Stimulated activated CD8-positive, alpha-beta memory T cell treated with anti-CD3 and anti-CD28 coated beads, Interleukin-4, amount 100 ng/mL, for 24 hours (primary cell): ENCODE data around the gene COIL.
A peak's percentile ranks its signal among the peaks of the same experiment; 100 is the strongest.
"Not testable (repeated sequence)": the region's sequence is repeated elsewhere in the genome, so short reads cannot be mapped to it uniquely, and the experiment has no call there.

Experiments used
- DNase-seq: peaks from one replicate; pipeline ENCODE4 v3.0.0-alpha.2; 2020; ENCODE audit warnings: low read depth

Gene COIL, protein sequence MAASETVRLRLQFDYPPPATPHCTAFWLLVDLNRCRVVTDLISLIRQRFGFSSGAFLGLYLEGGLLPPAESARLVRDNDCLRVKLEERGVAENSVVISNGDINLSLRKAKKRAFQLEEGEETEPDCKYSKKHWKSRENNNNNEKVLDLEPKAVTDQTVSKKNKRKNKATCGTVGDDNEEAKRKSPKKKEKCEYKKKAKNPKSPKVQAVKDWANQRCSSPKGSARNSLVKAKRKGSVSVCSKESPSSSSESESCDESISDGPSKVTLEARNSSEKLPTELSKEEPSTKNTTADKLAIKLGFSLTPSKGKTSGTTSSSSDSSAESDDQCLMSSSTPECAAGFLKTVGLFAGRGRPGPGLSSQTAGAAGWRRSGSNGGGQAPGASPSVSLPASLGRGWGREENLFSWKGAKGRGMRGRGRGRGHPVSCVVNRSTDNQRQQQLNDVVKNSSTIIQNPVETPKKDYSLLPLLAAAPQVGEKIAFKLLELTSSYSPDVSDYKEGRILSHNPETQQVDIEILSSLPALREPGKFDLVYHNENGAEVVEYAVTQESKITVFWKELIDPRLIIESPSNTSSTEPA

DNA sequence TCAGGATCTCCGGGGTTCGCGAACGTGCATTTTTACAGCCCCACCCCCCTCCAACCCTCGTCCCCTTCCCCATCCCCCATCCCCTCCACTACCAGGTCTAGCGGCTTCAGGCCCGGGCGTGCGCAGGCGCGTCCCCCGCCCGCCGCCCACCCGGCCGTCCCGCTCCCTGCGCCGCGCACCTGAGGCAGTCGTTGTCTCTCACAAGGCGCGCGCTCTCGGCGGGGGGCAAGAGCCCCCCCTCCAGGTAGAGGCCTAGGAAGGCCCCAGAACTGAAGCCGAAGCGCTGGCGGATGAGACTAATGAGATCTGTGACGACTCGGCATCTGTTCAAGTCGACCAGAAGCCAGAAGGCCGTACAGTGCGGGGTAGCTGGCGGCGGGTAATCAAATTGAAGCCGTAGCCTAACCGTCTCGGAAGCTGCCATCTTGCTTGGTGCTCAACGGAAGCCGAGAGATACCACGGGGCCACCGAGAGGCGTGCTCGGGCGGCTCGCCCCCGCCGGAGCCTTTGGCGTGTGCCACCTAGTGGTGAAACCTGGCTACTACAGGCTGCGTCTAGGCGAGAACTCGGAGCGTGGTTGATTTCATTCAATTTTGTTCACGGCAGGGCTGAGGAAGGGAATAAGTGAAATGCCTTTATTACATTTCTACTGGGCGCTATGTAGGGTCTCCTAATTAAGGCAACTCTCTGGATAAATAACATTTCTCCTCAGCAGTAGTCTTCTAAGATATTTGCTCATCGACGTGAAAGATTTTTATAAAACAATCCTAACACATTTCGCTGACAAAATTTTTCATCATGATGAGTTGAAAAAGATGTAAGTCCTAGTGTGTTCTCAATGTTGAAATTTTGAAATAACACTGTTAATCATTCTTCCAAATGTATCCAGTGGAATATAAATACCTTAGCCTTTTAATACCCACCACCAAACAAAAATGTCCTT lies at the start of gene COIL:
TSS of gene COIL (minus strand) at position 455 of the 943 bp plus-strand sequence. CDS start at position 424, 31 bp downstream.
- peak; percentile 87 for DNase-seq

DNA sequence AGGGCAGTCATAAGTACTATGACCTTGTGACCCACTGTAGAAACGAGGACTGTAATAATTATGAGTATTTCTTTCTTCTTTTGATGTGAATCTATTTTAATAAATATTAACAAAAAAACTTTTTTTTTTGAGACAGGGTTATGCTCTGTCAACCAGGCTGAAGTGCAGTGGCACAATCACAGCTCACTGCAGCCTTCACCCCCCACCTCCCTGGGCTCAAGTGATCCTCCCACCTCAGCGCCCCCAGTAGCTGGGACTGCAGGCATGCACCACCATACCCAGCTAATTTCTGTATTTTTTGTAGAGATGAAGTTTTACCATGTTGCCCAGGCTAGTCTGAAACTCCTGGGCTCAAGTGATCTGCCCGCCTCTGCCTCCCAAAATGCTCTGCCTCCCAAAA lies 49.6 kb upstream of the COIL start:
- no peak for DNase-seq

- DNase-seq = peak; percentile 6
Measured at GRCh38 chr17:57009737-57010445, 49.0 kb upstream of the COIL start.

DNA sequence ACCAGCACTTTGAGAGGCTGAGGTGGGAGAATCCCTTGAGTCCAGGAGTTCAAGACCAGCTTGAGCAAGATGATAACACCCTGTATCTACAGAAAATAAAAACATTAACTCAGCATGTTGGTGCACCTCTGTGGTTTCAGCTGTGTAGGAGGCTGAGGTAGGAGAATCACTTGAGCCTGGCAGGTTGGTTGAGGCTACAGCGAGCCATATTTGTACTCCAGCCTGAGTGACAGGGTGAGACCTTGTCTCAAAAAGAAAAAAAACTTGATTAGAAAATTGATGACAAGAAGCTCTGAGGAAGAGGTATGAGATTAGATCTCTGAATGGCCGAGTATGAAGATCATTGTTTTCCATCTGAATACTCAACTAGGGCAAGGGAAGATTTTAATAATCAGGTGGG lies 48.1 kb upstream of the COIL start:
- DNase-seq = no peak

GRCh38 chr17:57006040-57006439 lies 45.2 kb upstream of the COIL start:
- DNase-seq = no peak

DNA sequence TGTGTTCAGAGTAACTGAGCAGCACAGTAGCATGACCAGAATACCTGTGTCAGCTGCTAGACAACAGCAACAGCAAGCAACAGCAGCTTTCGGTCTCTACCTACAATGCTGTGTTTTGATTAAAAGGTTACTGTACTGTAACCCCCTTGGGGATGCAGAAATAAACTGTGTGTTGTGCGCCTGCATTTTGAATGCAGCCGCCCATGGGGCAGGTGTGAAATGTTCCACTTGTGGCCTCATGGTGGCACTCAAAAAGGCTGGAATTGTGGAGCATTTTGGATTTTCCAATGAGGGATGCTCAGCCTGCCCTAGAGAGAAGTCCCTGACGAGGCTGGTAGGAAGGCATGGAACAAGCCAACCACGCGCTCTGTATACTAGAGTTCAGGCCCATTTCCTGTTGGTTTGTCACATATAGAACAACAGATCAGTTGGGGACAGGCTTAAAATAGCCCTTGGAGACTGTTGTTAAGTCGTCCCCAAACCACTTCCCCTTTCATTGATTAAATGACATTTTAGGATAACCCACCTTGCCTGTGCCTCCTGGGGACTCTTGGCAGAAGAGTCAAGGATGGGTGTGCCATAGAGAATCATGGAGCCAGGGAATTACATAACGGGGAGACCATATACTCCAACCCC lies 44.2 kb upstream of the COIL start:
- no peak for DNase-seq

- DNase-seq = no peak
Measured at GRCh38 chr17:57002904-57003303, 42.1 kb upstream of the COIL start.

DNA sequence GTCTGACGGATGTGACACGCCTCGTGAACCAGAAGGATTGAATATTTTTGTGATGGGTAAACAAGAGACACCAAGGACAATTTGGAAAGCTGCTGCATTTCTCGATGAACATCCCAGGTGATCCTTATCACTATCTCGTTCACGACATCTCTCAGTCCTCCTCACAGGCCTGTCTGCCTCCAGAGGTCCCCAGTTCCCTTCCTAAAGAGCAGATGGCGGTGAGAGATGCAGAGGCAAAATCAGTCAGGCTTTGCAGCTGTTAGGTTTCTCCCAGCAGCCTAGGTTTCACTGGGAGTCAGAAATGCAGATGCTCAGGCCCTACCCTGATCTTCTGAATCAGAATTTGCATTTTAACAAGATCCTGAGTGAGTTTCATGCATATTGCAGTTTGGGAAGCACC lies 40.7 kb upstream of the COIL start:
- DNase-seq = no peak

DNA sequence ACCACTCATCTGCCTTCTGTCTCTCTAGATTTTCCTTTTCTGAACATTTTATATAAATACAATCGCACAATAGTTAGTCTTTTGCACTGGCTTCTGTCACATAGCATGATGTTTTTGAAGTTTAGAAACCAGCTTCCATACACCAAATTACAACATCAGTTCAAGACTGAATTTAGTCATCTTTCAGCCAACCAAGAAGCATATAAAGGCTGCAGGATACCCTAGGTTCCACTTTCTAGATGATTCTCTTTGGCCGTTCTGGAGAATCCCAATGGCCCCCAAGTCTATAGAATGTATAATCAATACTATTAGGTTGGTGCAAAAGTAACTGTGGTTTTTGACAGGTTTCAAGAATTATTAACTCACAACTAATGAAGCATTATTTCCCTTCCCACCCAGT lies 36.5 kb upstream of the COIL start:
- no peak for DNase-seq

- DNase-seq = no peak
Measured at GRCh38 chr17:56995766-56996165, 34.9 kb upstream of the COIL start.

DNA sequence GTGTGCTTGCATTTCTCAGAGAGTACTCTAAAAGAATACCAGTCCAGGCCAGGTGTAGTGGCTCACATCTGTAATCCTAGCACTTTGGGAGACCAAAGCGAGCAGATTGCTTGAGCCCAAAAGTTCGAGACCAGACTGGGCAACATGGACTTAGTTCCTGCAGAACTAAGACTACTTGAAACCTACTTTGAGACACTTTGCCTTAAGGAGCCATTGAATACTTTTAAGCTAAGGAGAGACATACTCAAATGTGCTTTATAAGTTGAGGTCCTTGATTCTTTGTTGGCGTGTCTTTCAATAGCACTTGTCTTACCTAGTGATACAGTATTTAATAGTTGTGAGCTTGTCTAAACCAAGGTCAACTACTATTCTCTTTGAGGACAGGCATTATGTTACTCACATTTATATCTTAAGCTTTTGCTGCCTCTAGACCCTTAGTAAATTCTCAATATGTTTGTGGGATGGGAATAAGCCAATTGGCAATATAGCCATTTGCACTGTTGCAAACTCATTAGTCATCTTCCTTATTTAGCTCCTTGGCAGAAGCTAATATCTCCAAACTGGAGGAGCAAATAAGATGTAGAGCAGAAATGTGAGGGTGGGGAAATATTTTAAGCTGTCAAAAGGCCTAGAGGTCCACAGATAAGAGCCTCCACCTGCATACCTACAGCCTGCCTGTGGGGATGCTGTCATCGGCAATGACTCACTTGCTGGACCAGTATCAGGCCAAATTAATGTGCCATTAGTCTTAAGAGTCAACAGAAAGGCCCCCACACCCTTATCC lies 33.4 kb upstream of the COIL start:
- DNase-seq = no peak

GRCh38 chr17:56992364-56992763 lies 31.5 kb upstream of the COIL start:
- no peak for DNase-seq

DNA sequence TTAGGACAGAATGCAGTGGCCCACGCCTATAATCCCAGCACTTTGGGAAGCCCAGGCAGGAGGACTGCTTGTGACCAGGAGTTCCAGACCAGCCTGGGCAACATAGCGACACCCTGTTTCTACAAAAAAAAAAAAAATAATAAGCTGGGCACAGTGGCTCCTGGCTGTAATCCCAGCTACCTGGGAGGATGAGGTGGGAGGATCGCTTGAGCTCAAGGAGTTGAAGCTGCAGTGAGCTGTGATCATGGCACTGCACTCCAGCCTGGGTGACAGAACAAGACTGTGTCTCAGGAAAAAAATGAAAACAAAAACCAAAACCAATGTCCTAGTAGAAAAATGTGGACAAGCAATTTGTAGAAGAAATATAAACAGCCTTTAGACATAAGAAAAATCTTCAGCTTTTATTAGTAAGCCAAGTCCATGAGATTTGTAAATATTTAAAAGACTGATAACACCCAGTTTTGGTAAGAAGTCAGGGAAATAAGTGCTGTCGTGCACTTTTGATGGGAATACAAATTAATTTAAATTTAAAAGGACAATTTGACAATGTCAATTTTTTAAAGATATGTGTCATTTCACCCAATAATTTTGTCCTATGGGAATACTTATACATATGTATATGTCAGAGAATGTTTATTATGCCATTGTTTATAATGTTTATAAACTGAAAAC lies 28.2 kb upstream of the COIL start:
- DNase-seq = no peak

DNA sequence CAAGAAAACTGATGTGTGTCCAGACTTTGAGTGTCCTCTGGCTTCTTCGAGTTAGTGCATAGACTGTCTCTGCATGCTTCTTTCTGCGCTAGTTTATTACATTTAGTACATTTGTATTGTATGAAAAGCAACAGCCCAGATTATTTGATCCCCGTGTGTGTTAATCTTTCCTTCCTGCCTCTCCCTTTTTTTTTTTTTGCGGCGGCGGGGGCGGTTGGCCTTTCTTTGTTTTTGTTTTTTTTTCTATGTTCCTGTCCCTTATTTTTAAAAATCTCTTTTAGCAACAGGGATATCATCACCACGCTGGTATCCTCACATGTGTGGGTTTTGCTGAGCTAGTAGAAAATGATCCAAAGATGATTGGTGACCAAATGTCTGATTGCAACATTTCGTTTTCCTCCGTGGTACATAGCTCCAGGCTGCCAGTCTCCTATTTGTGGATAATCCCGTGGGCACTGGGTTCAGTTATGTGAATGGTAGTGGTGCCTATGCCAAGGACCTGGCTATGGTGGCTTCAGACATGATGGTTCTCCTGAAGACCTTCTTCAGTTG lies 26.5 kb upstream of the COIL start:
- no peak for DNase-seq

- DNase-seq = no peak
Measured at GRCh38 chr17:56985371-56986162, 24.7 kb upstream of the COIL start.

DNA sequence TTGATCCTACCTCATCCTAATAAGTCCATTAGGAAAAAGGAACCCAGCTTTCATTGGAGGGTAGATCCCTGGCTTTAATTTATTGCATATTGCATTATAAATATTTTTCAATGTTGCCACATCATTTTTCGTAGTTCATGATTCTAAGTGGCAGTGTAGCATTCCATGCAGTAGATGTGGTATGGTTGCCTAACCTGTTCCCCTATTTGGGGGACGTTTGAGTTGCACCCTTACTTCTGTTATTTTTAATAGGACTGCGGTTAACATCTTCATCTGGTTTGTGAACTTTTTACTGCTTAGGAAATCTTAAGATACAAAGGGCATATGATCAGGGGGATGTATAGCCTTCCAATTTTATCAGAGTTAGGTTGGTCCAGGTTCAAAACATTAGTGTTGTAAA lies 22.5 kb upstream of the COIL start:
- no peak for DNase-seq

- DNase-seq = no peak
Measured at GRCh38 chr17:56982312-56982711, 21.5 kb upstream of the COIL start.

- DNase-seq = not testable (repeated sequence)
Measured at GRCh38 chr17:56980526-56980925, 19.7 kb upstream of the COIL start.

DNA sequence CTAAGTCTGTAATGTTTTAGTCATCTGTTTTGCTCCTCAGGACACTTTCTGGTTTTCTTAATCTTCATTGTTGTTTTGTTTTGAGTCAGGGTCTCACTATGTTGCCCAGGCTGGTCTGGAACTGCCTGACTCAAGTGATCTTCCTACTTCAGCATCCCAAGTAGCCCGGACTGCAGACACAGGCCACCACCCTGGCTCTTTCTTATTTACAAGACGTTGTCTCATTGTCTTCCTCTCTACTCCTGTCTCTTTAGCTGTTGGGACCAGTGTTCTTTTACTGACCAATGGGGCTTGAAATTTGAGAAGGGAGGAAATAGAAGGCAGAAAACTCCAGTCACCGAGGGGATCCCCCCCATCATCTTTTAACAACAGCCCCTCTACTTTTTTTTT lies 18.2 kb upstream of the COIL start:
- DNase-seq = no peak
